ENCODE results near the gene ACP1.

GRCh38 chr2:322326-322725 lies 57.6 kb downstream of the ACP1 start:
- TF ChIP-seq CTCF (IDR thresholded peaks at IDR 0.05; ENCODE audit: insufficient read depth, low read depth, low read length): no peak
- TF ChIP-seq EZH2 (IDR thresholded peaks at IDR 0.05; ENCODE audit: insufficient read depth, low read length): no peak
